Activated T-cell treated with anti-CD3 and anti-CD28 coated beads, Interleukin-2, amount 50 U/mL, for 48 hours (primary cell): ENCODE data around the gene GPR15.

Experiments used
- DNase-seq, 2 experiments: peaks; one replicate each; pipeline ENCODE4 v3.0.0-alpha.2; 2020

The GPR15 gene

DNA sequence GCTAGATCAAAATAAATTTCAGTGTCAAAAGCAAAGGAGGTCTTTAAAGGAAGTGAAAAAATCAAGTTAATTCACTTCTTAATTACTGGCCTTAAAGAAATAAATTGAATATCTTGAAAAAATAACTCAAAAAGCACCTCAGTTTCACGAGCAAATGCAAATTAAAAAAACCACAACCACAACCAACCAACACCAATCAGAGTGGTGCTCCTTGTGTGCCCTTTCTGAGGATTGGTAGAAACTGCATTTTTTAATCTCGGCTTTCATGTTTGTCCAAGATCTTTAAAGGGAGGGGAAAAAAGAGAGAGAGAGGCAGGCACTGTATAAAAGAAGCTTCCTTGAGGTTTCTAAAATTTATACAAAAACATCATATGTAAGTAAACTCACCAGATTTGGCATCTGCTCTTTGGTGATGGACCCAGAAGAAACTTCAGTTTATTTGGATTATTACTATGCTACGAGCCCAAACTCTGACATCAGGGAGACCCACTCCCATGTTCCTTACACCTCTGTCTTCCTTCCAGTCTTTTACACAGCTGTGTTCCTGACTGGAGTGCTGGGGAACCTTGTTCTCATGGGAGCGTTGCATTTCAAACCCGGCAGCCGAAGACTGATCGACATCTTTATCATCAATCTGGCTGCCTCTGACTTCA is at the start of gene GPR15:
Gene GPR15 (plus strand): TSS at position 357 of the 653 bp plus-strand sequence. CDS start 56 bp downstream, at position 413.
- no peak for DNase-seq

DNA sequence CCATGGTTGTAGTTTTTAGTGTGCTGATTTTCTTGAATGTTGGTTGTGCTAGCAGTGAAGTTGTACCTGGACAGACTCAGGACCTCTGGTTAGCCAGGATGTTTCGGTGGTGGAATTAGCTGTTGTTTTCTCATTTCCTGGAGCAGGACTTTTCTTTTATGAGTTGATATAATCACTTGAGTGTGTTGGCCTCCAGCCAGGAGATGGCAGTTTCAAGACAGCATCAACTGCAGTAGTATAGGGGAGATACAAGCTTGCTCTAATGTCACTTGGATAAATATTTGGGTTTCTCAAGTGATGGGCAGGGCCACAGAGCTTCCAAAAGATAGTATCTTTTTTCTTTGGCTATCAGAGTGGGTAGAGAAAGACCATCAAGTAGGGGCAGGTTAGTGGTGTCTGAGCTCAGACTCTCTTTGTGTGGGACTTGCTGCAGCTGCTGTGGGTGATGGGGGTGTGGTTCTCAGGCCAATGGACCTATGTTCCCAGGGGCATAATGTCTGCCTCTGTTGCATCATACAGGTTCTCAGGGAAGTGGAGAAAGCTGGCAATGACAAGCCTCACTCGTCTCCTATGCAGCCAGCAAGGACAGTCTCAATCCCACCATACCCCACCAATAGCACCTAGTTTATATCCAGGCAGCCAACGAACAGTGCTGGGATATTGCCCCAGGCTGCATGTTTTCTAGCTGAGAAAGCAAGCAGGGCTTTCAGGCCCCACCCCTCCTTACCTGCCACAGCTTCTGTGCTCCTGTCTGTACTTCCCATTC is 48.9 kb upstream of the GPR15 start:
- DNase-seq, result no peak

DNA sequence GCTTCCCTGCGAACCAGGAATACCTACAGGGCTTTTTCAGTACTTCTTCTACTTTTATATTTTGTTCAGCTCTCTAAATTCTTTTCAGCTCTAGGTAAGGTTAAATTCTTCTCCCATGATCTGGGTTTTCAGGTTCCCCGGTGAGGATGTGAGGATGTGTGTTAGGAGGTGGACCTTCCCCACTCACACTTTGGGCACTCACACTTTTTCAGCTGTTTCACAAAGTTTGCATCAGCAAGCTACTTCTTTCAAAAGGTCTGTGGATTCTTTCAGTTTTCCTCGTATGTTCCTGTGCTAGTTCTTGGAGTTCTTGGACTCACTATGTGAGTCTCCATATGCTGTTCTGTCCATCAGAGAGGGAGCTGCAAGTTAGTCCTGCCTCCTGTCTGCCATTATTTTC is 48.2 kb upstream of the GPR15 start:
- DNase-seq, result no peak

- DNase-seq, result no peak
Observed at GRCh38 chr3:98497381-98497780, 34.4 kb upstream of the GPR15 start, which contains the start of gene OR5K2. Gene OR5K2 (plus strand): TSS chr3:98497681. CDS start chr3:98497681, 0 bp downstream.

DNA sequence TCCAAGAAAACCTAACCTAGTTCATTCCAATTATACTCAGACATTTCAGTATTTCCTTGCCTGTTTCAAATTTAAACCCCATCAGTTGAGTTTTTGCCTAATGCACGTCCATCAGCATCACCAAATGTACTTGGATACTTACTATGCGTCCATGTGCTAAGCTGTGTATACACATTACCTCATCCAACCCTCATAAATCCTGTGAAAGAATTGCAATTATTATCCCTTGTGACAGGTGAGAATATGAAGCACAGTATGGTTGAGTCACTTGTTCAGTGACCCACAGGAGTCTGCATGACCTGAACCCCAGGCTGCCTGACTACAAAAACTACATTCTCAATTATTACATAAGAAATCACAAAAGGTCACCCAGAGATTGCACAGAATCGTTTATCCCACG is 31.8 kb upstream of the GPR15 start:
- no peak for DNase-seq

- DNase-seq, result no peak
Observed at GRCh38 chr3:98501270-98501669, 30.5 kb upstream of the GPR15 start.

DNA sequence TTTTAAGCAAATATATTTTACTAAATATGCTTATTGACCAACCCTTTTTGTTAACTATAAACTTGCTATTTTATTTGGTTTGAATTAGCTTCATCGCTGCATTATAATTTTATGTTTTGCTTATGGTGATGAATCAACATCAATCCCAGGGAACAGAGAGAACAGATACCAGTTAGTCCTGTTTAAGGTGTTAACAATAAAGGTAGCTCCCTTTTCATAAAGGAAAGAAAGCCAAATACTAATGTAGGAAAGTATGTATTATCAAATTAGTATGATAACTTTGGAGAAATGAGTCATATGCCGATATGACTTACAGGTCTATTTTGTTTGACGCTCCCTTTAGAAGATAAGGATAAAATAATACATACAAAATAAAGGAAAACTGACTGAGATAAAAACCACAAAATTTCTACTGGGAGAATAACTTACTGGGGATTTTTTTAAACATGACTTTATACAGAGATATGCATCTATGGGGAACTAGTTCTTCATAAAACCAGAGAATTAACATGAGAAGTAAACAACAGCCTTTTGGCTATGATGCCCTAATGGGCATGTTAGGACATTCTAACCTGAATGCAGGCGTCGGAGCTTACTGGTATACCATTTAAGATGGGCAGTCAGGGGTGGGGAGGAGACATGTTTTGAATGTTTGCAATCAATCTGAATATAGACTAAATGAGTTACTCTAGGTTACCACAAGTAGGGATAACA is 29.8 kb upstream of the GPR15 start:
- DNase-seq, result no peak

DNA sequence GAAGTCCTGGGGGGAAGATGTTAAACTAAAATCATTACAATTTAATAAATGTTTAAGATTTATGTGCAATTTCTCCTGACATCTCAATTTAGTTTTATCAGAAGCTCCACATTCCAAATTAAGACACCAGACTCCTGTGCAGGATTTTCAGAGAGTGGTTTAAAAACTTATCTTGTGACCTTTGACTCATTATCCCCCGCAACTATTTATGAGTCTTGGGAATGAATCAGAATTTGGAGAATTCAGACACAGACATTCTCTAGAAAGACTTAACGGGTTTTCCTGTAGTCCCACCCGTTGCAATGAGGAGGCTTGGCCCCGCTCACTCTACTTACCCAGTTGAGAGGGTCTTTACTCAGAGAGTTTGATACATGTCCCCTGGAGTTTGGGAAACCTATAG is 27.2 kb upstream of the GPR15 start:
- no peak for DNase-seq

DNA sequence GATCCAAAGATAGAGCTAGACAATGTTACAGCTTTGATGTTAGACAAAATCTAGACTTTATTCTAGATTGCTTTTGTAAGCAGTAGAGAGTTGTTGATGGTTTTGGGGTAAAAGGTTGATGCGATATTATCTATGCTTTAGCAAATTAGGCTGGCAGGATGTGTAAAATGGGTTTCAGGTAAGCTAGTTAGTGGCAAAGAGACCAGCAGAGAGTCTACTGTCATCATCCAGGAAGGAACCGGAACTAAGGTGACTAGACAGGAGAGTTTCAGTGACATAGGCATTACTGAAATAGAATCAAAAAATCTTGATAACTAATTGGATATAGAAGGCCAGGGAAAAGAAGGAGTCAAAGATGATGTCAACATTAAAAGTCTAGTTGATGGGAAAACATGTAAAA is 23.2 kb upstream of the GPR15 start:
- no peak for DNase-seq

GRCh38 chr3:98512576-98512975 is 19.2 kb upstream of the GPR15 start:
- no peak for DNase-seq

DNA sequence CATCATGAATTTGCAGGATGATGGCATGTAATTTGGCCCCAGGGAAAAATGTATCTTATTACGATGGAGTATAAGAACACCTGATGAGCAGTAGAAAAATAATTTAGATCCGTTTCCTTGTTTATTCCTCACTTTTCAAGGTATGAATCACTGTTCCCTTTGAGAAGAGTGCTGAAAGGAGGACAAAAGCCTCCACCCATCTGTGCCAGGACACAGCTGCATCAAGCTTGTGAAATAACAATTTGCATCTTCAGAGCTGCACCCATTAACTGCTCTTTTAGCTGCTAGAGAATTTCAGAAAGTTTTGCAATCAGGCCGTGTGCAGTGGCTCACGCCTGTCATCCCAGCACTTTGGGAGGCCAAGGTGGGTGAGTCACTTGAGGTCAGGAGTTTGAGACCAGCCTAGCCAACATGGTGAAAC is 18.7 kb upstream of the GPR15 start:
- DNase-seq, result peak; percentile 52 to 55

- DNase-seq, result no peak
Observed at GRCh38 chr3:98513736-98514135, 18.0 kb upstream of the GPR15 start.

- DNase-seq, result no peak
Observed at GRCh38 chr3:98514948-98515347, 16.8 kb upstream of the GPR15 start.

DNA sequence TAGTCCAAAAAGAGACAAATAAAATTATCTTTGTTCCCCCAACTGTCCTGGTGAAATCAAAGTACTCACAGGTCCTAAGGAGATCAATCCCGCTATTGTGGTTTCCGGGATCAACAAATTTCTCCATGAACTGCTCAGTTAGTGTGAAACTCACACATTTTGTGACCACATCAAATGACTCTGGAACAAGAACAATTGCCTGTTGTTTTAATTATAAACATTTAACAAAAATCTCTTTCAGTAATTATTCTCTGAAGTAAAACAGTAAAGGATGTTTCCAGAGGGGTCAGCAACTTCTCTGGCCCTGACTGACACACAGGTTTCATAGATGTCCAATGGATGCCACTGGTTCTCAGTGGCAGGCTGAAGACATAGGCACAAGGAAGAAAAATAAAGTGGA is 13.0 kb upstream of the GPR15 start:
- DNase-seq, result no peak

- no peak for DNase-seq
Observed at GRCh38 chr3:98519351-98519750, 12.4 kb upstream of the GPR15 start.

- DNase-seq, result peak; percentile 68 to 76
Observed at GRCh38 chr3:98521897-98522543, 9.8 kb upstream of the GPR15 start.

GRCh38 chr3:98522544-98523281 is 9.1 kb upstream of the GPR15 start, which contains the start of gene CLDND1:
Gene CLDND1 (minus strand): TSS chr3:98522902. CDS start chr3:98521424, 1,478 bp downstream.
- peak; percentile 96 for DNase-seq

GRCh38 chr3:98525494-98525893 is 6.3 kb upstream of the GPR15 start:
- no peak for DNase-seq

DNA sequence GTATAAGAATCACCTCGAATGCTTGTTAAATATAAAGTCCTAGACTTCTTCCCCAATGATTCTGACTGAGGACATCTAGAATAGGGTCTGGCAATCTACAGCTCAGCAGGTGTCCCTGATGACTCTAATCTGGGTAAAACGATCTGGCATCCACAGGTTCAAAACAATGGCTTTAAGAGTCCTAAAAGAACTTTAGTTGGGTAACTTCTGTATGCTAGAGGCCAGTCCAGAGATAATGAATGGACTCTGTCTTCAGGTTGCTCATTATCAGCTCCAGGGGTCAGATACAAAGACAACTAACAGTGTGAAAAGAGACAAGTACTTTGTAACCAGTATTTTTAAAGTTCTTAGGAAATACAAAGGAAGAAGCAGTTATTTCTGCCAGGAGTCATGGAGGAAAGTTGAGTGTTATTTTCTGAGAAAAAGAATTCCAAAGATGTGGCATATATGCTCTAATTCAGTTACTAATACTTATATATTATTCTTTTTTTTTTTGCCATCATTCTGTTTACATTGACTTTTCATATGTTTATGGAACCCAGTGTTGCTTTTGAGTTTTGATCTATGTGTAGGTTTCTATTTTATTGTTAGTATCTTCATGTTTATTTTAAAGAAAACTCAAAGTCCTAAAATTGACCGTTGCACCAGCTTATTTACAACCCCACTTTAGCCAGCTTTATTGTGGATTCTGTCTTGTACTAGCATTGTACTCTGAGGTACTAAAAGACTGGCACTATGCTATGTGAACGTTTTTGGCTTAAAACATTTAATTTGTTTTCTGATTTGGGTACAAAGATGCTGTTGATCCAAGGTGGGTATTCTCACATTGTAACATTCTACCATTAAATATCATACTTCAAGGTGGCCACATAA is 3.1 kb upstream of the GPR15 start:
- DNase-seq, result no peak

- DNase-seq, result no peak
Observed at GRCh38 chr3:98529856-98530459, 1.8 kb upstream of the GPR15 start.

GRCh38 chr3:98530676-98531075 is 1.1 kb upstream of the GPR15 start:
- no peak for DNase-seq
